Calu3 (cell line): ENCODE data around the gene ADCK1. TPM values are rescaled to one million over a fixed set of nuclear protein-coding genes. Genes with fewer than 3 reads are reported as not detected.

Experiments used
- BruUV-seq: library from RNA; stranded (reverse); fragments of 400-500 nt; replicated peaks from 2 replicates; lab custom pipeline; 2021; lab: Mats Ljungman, UMichigan
- CTCF ChIA-PET: fragments of 300-600 bp; sonication (Branson Sonifier 250); formaldehyde crosslinking; loops from one replicate; lab custom pipeline; 2022; ENCODE audit warnings: antibody characterized with exemption; lab: Charles Lee
- DNase-seq: peaks from one replicate; pipeline ENCODE4 v3.0.0; 2022
- H3K27ac Mint-ChIP-seq: one replicate; pipeline ENCODE4 v1.8.0; 2022; ENCODE audit warnings: mixed read lengths; ENCODE audit not compliant: unreplicated experiment
- H3K27me3 Mint-ChIP-seq: one replicate; pipeline ENCODE4 v1.8.0; 2022; ENCODE audit warnings: mixed read lengths; ENCODE audit not compliant: unreplicated experiment
- H3K36me3 Mint-ChIP-seq: one replicate; pipeline ENCODE4 v1.8.0; 2022; ENCODE audit warnings: mild to moderate bottlenecking, moderate library complexity, mixed read lengths; ENCODE audit not compliant: insufficient read depth, unreplicated experiment
- H3K4me1 Mint-ChIP-seq: one replicate; pipeline ENCODE4 v1.8.0; 2022; ENCODE audit warnings: mild to moderate bottlenecking, low read depth, mixed read lengths; ENCODE audit not compliant: unreplicated experiment
- H3K4me3 Mint-ChIP-seq: one replicate; pipeline ENCODE4 v1.8.0; 2022; ENCODE audit warnings: mild to moderate bottlenecking, low read depth, moderate library complexity, mixed read lengths; ENCODE audit not compliant: unreplicated experiment
- H3K9me3 Mint-ChIP-seq: one replicate; pipeline ENCODE4 v1.8.0; 2022; ENCODE audit warnings: low read depth, mixed read lengths; ENCODE audit not compliant: unreplicated experiment
- CTCF ChIP-seq: fragments of 200-600 bp; IDR thresholded peaks from one replicate; pipeline ENCODE4 v1.8.0; 2022; ENCODE audit warnings: antibody characterized with exemption; ENCODE audit not compliant: unreplicated experiment
- intact Hi-C: fragments of 100-400 bp; cut with micrococcal nuclease; formaldehyde crosslinking; loops from one replicate; pipeline ENCODE4 v1.10.0; 2022; ENCODE audit not compliant: unreplicated experiment
- total RNA-seq: library from RNA; stranded (reverse); gene quantifications from 2 replicates; pipeline ENCODE4 v1.2.3, GENCODE V29; 2022

The ADCK1 gene
- total RNA-seq, 1 experiment from 2014 or later = 9.1 TPM

GRCh38 chr14:77924141-77924948 lies 124.4 kb downstream of the ADCK1 start:
- intact Hi-C loops = no loop called here
- no TSS peak for BruUV-seq

GRCh38 chr14:77926942-77927341 lies 127.0 kb downstream of the ADCK1 start:
- CTCF ChIA-PET = no interaction called here
- Mint-ChIP-seq H3K27me3 (no peaks in the 10 kb centered on the region), H3K9me3 (no peaks in the 10 kb centered on the region), H3K36me3 (no peaks in the 10 kb centered on the region), H3K27ac (no peak overlapping the region), H3K4me3 (no peak overlapping the region), H3K4me1 (no peaks in the 10 kb centered on the region)
- BruUV-seq = no TSS peak
- DNase-seq = no peak
- no peak for TF ChIP-seq CTCF
- intact Hi-C loops = no loop called here

More at GRCh38 chr14:77924141-77924948, 124.4 kb downstream of the ADCK1 start:
- H3K9me3 Mint-ChIP-seq = peaks cover 2% of the 10 kb centered on the region
- no peaks in the 10 kb centered on the region for H3K36me3 Mint-ChIP-seq
- no peaks in the 10 kb centered on the region for H3K27me3 Mint-ChIP-seq
- H3K4me1 Mint-ChIP-seq = no peaks in the 10 kb centered on the region
- H3K4me3 Mint-ChIP-seq = no peak overlapping the region
- CTCF ChIA-PET = no interaction called here
- no peak for DNase-seq
- TF ChIP-seq CTCF = no peak
- H3K27ac Mint-ChIP-seq = no peak overlapping the region

- Mint-ChIP-seq H3K36me3 (no peaks in the 10 kb centered on the region), H3K27ac (no peak overlapping the region), H3K27me3 (no peaks in the 10 kb centered on the region), H3K4me3 (no peak overlapping the region), H3K9me3 (peaks cover 9% of the 10 kb centered on the region), H3K4me1 (no peaks in the 10 kb centered on the region)
- no peak for TF ChIP-seq CTCF
- intact Hi-C loops = no loop called here
- DNase-seq = no peak
- no TSS peak for BruUV-seq
- CTCF ChIA-PET = no interaction called here
Observed at GRCh38 chr14:77931441-77931840, 131.5 kb downstream of the ADCK1 start.

- no peak overlapping the region for H3K27ac Mint-ChIP-seq
- TF ChIP-seq CTCF = no peak
- DNase-seq = no peak
- H3K4me1 Mint-ChIP-seq = no peaks in the 10 kb centered on the region
- intact Hi-C loops = no loop called here
- no TSS peak for BruUV-seq
- H3K4me3 Mint-ChIP-seq = no peak overlapping the region
- H3K9me3 Mint-ChIP-seq = peaks cover 9% of the 10 kb centered on the region
- CTCF ChIA-PET = no interaction called here
- no peaks in the 10 kb centered on the region for H3K36me3 Mint-ChIP-seq
- H3K27me3 Mint-ChIP-seq = no peaks in the 10 kb centered on the region
Observed at GRCh38 chr14:77936138-77936639, 136.3 kb downstream of the ADCK1 start.
